ENCODE data around the gene SPATA32. TPM values are rescaled to one million over a fixed set of nuclear protein-coding genes. Genes with fewer than 3 reads are reported as not detected.
A peak's percentile ranks its signal among the peaks of the same experiment; 100 is the strongest.

Gene SPATA32
- total RNA-seq, 1 donor from 2014 or later: not detected

GRCh38 chr17:45296003-45296832 lies 34.3 kb upstream of the SPATA32 start:
- DNase-seq: peak; percentile 48
- no peak for ATAC-seq
- intact Hi-C loops (cut with micrococcal nuclease): no loop called here

GRCh38 chr17:45294506-45294905 lies 32.6 kb upstream of the SPATA32 start:
- intact Hi-C loops (cut with micrococcal nuclease): no loop called here
- ATAC-seq (peak; percentile 63), DNase-seq (peak; percentile 39)

- DNase-seq: peak; percentile 83
- intact Hi-C loops (cut with micrococcal nuclease): no loop called here
- peak; percentile 73 for ATAC-seq
Observed at GRCh38 chr17:45293413-45294211, 31.7 kb upstream of the SPATA32 start.

GRCh38 chr17:45292696-45293412 lies 31.0 kb upstream of the SPATA32 start:
- DNase-seq (no peak), ATAC-seq (no peak)
- intact Hi-C loops (cut with micrococcal nuclease): no loop called here

- DNase-seq (no peak), ATAC-seq (no peak)
- intact Hi-C loops (cut with micrococcal nuclease): no loop called here
Observed at GRCh38 chr17:45291171-45291805, 29.4 kb upstream of the SPATA32 start.

GRCh38 chr17:45290269-45290765 lies 28.4 kb upstream of the SPATA32 start:
- DNase-seq (no peak), ATAC-seq (no peak)
- intact Hi-C loops (cut with micrococcal nuclease): no loop called here

GRCh38 chr17:45289301-45290268 lies 27.7 kb upstream of the SPATA32 start:
- ATAC-seq (no peak), DNase-seq (no peak)
- intact Hi-C loops (cut with micrococcal nuclease): no loop called here

GRCh38 chr17:45288825-45289224 lies 26.9 kb upstream of the SPATA32 start:
- peak; percentile 69 for DNase-seq

GRCh38 chr17:45287526-45288500 lies 25.9 kb upstream of the SPATA32 start:
- intact Hi-C loops (cut with micrococcal nuclease): no loop called here
- peak; percentile 45 for ATAC-seq
- peak; percentile 51 for DNase-seq

More at GRCh38 chr17:45288825-45289224, 26.9 kb upstream of the SPATA32 start:
- intact Hi-C loops (cut with micrococcal nuclease): no loop called here
- peak; percentile 58 for ATAC-seq

- intact Hi-C loops (cut with micrococcal nuclease): no loop called here
- no peak for DNase-seq
Observed at GRCh38 chr17:45286286-45286685, 24.4 kb upstream of the SPATA32 start.

GRCh38 chr17:45284176-45285140 lies 22.6 kb upstream of the SPATA32 start:
- intact Hi-C loops (cut with micrococcal nuclease): no loop called here
- DNase-seq (peak; percentile 86), ATAC-seq (peak; percentile 67)

More at GRCh38 chr17:45286286-45286685, 24.4 kb upstream of the SPATA32 start:
- no peak for ATAC-seq

GRCh38 chr17:45283711-45284110 lies 21.8 kb upstream of the SPATA32 start:
- ATAC-seq: no peak
- intact Hi-C loops (cut with micrococcal nuclease): no loop called here

GRCh38 chr17:45282683-45283644 lies 21.1 kb upstream of the SPATA32 start:
- ATAC-seq (peak; percentile 64), DNase-seq (peak; percentile 67)
- intact Hi-C loops (cut with micrococcal nuclease): no loop called here

More at GRCh38 chr17:45283711-45284110, 21.8 kb upstream of the SPATA32 start:
- DNase-seq: no peak

GRCh38 chr17:45279898-45280297 lies 18.0 kb upstream of the SPATA32 start:
- intact Hi-C loops (cut with micrococcal nuclease): loop anchor here (5.0 kb wide), 1 partner anchor 107 kb away; no protein-coding TSS in a partner anchor
- ATAC-seq (peak; percentile 40), DNase-seq (peak; percentile 64)

All from left ventricle myocardium superior (tissue), 1 donor.